DMS 273 treated with DMSO at 0.1 percent for 48 hours (cell line): ENCODE results near the gene CA11.
"Not testable (repeated sequence)": the region's sequence is repeated elsewhere in the genome, so short reads cannot be mapped to it uniquely, and the experiment has no call there.

ENCODE experiments used
- DNase-seq: peaks from one replicate; lab custom pipeline; 2025; lab: John Stamatoyannopoulos, UW

CA11 gene

GRCh38 chr19:48669903-48670668, 24.1 kb upstream of the CA11 start:
- DNase-seq = no peak

- no peak for DNase-seq
These were observed 22.8 kb upstream of the CA11 start for GRCh38 chr19:48668761-48669160.

- DNase-seq = no peak
These were observed 22.3 kb upstream of the CA11 start for GRCh38 chr19:48668332-48668731.

GRCh38 chr19:48665786-48666185, 19.8 kb upstream of the CA11 start:
- DNase-seq = no peak

GRCh38 chr19:48664476-48664875, 18.5 kb upstream of the CA11 start:
- DNase-seq = no peak

GRCh38 chr19:48663667-48664066, 17.7 kb upstream of the CA11 start:
- no peak for DNase-seq

- DNase-seq = no peak
These were observed 15.7 kb upstream of the CA11 start for GRCh38 chr19:48661711-48662090.

- DNase-seq = peak; percentile 92
These were observed 15.1 kb upstream of the CA11 start for GRCh38 chr19:48660852-48661710.

GRCh38 chr19:48659768-48660167, 13.8 kb upstream of the CA11 start:
- DNase-seq = peak; percentile 85

- no peak for DNase-seq
These were observed 12.5 kb upstream of the CA11 start for GRCh38 chr19:48658483-48658882.

- not testable (repeated sequence) for DNase-seq
These were observed 11.8 kb upstream of the CA11 start for GRCh38 chr19:48657828-48658227.

GRCh38 chr19:48656840-48657474, 11.0 kb upstream of the CA11 start:
- DNase-seq = no peak

- DNase-seq = peak; percentile 99
These were observed 8.5 kb upstream of the CA11 start for GRCh38 chr19:48654299-48655059.

- DNase-seq = no peak
These were observed 5.7 kb upstream of the CA11 start for GRCh38 chr19:48651683-48652048.

- no peak for DNase-seq
These were observed 5.1 kb upstream of the CA11 start for GRCh38 chr19:48650974-48651682.

GRCh38 chr19:48648134-48648533, 2.1 kb upstream of the CA11 start:
- no peak for DNase-seq

GRCh38 chr19:48646722-48647216, 782 bp upstream of the CA11 start:
- no peak for DNase-seq

GRCh38 chr19:48645620-48646000, 377 bp downstream of the CA11 start:
- DNase-seq = peak; percentile 72

- peak; percentile 85 for DNase-seq
These were observed 958 bp downstream of the CA11 start for GRCh38 chr19:48644839-48645619.

GRCh38 chr19:48644355-48644754, 1.6 kb downstream of the CA11 start:
- no peak for DNase-seq
